NCI-H345 treated with DMSO at 0.1 percent for 48 hours (cell line): Measurements from ENCODE around the gene HECA.
"Not testable (repeated sequence)": the region's sequence is repeated elsewhere in the genome, so short reads cannot be mapped to it uniquely, and the experiment has no call there.

Experiments used
- DNase-seq: peaks from one replicate; lab custom pipeline; 2025; ENCODE audit not compliant: unreplicated experiment; lab: John Stamatoyannopoulos, UW

HECA gene, protein sequence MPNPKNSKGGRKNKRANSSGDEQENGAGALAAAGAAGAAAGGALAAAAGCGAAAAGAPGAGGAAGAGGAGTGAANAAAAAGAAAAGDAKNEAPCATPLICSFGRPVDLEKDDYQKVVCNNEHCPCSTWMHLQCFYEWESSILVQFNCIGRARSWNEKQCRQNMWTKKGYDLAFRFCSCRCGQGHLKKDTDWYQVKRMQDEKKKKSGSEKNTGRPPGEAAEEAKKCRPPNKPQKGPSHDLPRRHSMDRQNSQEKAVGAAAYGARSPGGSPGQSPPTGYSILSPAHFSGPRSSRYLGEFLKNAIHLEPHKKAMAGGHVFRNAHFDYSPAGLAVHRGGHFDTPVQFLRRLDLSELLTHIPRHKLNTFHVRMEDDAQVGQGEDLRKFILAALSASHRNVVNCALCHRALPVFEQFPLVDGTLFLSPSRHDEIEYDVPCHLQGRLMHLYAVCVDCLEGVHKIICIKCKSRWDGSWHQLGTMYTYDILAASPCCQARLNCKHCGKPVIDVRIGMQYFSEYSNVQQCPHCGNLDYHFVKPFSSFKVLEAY

DNA sequence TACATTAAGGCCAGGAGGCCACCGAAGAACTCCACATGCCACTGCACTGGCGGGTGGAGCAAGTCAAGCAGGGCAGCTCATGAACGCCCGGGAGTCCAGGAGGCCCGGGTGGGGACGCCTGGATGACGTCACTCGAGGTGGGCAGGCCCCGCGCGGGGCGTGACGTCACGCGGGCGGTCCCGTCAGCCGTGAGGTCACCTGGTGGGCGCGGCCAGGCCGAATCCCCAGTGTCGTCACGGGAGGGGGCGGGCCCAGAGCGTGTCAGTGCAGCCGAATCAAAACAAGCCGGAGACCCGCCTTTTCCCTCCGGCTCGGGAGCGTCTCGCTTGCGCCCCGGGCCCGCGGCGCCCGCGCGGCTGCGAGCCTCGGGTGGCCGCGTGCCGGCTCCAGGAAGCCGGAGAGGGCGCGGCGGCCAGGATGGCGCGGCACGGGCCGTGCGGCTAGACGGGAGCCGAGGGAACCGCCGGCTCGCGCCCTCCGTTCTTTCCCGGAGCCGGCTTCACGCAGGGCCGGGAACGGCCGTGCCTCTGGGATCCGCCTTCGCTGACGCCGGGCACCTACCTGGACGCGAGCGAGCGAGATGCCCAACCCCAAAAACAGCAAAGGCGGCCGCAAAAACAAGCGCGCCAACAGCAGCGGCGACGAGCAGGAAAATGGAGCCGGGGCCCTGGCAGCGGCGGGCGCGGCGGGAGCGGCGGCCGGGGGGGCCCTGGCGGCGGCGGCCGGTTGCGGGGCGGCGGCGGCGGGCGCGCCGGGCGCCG is at the start of gene HECA:
Gene HECA (plus strand): TSS at position 264 of the 761 bp plus-strand sequence. CDS start 317 bp downstream, at position 581.
- DNase-seq: peak; percentile 86

DNA sequence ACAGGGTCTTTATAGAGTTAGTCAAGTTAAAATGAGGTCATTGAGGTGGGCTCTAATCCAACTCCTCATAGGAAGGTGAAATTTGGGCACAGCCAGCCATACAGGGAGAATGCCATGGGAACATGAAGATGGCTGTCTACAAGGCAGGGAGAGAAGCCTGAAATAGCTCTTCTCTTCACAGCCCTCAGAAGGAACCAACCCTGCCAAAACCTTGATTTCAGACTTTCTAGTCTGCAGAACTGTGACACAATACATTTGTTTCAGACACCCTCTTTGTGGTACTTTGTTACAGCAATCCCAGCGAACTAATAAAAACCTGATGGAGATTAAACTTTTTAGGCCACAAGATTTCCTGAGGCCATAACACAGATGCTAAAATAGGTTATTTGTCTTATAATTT is 43.1 kb upstream of the HECA start:
- DNase-seq: no peak

DNA sequence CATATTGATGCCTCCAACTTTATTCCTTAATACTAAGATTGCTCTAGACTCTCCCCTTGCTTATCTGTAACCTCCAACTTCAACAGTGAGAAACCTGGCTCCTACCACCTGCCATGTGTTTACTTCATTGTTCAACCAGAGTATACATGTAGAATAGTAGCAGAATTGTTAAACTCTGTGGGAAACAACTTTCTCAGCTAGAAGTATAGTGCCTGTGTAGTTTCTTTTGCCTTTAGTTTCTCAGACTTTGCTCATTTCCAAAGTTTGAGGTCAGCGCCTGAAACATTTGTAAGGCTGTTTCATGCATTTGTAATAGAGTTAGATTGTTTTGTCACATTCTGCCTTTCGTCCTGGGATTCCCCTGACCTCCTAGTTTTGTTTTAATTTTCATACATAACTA is 34.9 kb upstream of the HECA start:
- no peak for DNase-seq

DNA sequence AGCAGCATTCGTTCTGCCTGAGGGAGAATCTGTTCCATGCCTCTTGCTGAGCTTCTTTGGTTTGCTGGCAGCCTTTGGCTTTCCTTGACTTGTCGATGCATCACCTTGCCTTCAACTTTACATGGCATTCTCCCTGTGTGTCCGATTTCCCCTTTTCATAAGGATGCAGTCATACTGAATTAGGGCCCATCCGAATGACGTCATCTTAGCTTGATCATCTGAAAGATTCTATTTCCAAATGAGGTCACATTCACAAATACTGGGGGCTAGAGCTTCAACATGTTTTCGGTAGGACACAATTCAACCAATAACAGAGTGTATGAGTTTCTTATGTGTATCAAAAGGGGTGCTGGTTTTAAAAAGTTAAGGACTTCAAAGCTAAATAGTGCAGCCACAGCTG is 27.8 kb upstream of the HECA start:
- DNase-seq: no peak

DNA sequence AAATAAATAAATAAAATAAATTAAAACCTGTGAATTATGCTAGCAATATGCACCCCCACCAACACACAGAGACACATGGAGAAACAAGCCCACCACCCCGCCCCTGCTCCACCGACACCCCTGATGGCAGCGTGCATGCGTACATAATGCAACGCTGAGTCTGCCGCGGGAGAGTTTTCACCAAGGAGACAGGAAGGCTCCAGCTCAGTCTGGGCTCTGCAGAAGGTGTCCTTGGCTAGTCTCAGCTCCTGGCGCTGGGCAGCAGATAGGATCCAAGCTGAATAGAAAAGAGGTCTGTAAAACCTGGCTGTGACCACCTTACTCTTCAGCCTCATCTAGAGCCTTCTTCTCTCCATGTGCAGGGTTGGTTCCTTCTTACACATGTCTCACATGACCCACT is 26.5 kb upstream of the HECA start:
- no peak for DNase-seq

DNA sequence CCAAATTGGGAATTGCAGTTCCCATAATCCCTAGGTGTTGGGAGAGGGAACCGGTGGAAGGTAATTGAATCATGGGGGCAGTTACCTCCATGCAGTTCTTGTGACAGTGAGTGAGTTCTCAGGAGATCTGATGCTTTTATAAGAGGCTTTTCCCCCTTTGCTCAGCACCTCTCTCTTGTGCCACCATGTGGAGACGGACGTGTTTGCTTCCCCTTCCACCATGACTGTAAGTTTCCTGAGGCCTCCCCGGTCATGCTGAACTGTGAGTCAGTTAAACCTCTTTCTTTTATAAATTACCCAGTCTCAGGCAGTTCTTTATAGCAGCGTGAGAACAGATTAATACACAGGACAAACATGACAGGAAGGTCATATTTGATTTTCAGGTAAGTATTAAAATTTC is 25.3 kb upstream of the HECA start:
- DNase-seq: no peak

DNA sequence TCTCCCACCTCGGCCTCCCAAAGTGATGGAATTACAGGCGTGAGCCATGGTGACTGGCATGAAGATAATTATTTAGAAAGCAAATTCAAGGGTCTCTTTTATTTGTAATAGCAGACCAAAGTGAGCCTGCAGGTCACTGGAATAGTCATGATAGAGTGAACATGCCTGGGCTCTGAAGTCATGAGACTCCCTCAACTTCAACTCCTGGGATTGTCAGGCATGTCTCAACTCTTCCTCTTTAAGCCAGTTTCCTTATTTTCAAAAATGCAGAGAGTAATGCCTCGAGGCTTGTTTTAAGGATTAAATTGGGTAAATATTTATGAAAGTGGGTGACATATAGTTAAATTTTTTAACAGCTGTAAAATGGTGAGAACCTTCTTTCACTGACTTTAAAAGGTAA is 22.7 kb upstream of the HECA start:
- DNase-seq: no peak

DNA sequence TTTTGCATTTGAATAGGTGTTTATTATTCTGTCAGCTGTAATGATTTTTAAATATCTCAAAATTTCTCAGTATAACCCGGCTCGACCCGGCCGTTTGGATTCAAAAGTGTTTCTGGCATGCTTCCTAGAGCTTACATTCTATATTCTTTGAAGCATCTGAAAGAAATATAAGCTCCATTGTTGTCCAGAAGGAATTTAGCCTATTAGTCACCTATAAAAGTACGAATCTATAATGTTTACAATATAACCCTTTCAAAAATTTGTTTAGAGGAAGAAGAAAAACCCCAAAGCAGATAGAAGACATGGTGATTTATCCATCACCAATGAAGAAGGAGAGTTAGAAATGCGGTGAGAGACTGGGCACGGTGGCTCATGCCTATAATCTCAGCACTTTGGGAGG is 22.3 kb upstream of the HECA start:
- DNase-seq: no peak

DNA sequence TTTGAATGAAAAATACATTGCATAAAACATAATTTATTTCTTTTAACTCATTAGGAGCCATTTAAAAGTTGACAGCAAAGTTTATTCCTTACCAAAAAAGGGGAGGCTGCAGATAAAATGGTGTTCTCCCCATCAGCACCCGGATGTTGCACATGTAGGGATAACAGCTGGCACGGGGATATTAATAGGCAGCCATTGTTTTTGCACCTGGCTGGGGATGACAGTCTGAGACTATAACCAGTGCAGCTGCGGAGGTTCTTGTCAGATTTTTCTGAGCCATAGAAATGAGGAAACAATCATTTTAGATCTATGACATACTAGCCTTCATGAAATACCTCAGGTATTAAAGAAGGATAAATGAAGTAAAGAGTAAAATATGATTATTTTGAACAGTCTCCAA is 20.1 kb upstream of the HECA start:
- no peak for DNase-seq

DNA sequence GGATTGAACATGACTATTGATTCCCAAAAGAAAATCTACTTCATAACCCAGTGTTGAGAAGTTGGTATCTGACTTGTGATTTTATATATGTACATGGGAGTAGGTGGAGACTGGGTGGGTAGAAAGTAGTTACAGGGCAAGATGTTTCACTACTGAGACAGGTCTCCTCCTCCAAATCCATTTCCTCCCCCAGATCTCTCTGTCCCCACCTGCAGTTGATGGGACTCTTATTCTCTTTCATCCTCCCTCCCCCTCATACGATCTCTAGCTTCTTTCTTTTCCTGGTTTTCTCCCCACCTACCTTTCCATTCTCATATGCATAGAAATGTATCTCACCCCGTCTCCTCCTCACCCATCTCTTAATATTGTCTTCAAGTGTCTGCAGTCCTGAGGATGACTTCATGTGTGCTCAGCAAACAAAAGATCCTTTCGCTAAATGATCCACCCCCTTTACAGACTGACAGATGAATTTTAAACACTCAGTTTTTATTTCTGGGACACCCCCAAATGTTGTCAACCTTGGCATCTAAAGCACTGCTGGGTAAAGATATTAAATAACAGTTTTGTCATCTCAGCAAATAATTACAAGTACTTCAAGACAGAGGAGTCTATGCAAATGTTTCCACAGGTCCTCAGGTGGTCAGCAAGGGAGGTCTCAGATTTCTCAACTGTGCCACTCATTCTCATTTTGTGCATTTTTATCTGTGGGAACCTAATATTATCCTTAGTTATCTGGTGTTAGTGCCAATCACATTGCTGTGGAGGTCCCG is 18.7 kb upstream of the HECA start:
- DNase-seq: no peak

DNA sequence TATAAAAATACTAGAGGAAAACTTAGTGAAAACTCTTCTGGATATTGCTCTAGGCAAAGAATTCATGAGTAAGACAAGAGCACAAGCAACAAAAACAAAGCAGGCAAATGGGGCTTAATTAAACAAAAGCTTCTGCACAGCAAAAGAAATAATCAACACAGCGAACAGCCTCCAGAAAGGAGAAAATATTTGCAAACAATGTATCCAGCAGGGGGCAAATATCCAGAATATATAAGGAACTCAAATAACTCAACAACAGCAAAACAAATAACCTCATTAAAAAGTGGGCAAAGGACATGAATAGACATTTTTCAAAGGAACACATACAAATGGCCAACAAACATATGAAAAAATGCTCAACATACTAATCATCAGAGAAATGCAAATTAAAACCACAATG is 17.1 kb upstream of the HECA start:
- DNase-seq: no peak

DNA sequence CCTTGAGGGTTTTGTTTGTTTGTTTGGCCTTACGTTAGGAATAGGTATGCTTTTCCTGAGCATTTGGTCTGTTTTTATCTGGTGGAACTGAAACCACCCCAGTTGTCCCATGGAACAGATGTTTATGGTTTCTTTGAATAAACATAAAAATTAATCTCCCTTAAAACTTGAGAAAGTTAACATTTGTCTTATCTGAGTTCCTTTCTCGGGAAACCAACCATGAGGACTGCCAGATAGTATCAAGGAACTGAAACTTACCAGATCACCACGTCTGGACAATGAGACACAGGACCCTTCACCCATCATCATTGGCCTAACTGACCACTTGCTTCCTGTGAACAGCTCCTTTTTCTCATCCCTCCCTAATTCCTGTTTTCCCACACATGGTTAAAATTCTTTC is 15.3 kb upstream of the HECA start:
- no peak for DNase-seq

DNA sequence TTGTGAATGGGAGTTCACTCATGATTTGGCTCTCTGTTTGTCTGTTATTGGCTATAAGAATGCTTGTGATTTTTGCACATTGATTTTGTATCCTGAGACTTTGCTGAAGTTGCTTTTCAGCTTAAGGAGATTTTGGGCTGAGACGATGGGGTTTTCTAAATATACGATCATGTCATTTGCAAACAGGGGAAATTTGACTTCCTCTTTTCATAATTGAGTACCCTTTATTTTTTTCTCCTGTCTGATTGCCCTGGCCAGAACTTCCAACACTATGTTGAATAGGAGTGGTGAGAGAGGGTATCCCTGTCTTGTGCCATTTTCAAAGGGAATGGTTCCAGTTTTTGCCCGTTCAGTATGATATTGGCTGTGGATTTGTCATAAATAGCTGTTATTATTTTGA is 12.1 kb upstream of the HECA start:
- DNase-seq: not testable (repeated sequence)

DNA sequence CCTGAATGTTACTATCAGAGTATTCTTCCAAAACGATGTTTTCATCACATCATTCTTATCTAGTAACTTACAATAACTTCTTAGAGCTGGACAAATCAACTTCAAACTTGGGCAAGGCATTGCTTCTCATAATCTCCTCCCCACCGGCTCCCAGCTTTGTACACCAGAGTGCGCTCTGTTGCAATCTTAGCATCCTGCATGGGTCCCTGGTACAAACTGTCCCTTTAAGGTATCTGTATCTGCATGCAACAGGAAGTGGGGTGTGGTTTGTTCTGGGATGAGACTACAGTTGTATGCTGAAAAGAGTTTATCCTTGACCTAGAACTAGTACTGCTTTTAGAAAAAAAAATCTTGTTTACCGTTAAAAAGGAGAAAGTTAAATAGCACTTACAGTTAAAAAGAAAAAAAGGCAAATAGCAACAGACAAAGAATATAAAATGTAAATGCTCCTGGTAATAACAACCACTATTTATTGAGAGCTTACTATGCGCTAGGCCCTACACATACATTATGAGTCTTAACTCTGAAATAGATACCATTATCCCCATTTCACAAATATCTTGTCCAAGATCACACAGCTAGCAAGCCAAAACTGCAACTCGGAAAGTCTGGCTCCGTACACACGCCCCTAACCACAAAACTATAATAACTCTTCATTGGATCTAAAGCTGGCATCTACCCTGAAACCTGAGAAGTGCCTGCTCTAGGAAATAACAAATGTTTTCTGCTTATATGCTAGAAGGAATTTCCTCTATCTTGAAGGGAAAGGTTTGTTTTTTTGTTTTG is 9.8 kb upstream of the HECA start:
- no peak for DNase-seq

DNA sequence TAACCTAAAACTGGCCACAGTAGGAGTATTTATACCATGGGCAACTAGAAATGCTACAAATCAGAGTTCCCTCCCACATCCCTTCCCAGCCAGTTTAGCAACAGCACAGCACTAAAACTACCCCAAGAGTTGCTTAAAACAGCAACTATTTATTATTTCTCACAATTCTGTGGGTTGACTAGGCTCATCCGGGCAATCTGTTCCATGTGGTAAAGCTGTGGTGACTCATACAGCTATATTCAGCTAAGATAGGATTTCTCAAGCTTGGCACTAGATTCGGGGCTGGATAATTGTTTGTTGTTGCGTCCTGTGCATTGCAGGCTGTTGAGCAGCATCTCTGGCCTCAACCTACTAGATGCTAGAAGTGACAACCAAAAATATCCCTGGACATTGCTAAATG is 8.6 kb upstream of the HECA start:
- no peak for DNase-seq

DNA sequence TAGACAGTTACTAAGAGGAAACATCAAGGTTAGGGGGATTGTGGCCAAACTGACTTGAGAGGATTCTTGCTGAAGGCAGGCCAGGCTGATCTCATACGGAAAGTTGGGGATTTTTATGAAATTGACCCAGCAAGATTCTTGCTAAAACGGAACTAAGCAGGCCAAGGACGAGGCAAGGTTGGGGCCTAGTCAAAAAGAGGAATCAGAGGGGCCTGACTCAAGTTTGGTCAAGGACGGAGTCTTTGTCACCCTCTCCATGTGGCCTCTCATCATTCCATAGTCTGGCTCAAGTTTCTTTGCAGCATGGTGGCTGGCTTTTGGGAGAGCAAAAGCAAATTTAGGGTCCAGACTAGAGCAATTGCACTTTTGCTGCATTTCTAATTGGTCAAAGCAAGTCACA is 7.9 kb upstream of the HECA start:
- no peak for DNase-seq

DNA sequence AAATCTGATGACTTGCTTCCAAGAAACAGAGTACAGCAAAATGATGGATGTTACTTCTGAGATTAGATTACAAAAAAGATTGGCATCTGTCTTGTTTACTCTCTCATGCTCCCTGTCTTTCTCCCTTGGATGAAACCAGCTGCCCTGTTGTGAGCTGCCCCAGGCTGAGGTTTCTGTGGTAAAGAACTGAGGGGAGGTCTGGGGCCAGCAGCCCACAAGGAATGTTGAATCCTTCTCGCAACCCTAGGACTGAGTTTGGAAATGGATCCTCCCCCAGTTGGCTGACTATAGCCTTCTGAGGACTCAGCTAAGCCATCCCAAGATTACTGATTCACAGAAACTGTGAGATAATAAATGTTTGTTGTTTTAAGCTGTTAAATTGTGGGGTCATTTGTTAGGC is 5.6 kb upstream of the HECA start:
- no peak for DNase-seq

DNA sequence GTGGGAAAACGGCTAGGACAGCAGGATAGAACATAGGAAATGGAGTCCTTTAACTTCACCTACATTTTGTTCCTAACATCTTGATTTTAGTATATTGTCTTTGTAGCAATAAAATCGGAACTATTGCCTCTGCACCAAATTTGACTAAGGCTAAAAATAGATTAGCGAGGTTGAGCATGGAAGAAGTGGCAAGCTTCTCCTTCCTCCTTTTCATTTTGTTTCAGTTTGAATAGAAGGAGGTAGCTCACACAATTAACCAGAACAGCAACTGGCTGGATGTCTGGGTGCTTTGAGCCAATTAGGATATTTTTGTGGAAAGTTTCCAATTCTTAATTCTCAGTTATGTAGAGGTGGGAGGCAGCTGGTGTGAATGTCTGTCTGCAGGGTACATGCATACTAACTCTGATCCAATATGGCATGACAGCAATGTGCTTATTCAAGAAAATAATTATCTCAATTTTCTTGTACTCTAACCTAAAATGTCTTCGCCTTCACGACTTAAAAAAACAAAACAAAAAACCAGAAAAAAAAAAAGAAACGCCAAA is 3.1 kb upstream of the HECA start:
- no peak for DNase-seq

DNA sequence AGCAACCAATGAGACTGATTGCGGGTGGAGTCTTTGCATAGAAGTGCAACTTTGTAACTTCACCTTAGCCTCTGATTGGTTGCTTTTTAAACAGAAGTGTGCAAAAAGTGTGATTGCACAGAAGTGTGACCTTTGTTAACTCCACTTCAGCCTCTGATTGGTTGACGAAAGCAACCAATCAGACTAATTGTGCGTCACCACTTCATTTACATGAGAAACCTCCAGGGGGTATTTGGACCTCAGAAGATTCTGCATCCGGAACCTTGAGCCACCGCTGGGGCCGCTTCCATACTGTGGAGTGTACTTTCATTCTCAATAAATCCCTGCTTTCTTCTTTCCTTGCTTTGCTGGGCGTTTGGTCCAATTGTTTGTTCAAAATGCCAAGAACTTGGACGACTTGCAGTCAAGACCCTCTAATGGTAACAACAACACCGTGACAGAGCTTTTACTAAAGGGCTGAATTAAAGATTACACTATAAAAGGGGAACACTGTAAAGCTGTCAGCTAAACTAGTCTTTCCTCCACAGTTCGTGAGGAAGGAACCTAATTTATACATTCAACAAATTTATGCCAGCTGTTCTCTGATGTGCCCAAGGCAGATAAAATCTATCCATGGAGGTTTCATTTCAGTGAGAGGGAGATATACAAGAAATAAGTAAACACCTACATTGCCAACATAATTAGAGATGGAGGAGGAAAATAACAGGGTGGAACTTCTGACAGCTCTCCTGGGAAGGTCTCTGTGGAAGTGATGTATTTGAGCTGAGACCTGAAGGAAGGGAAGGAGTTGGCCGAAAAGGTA is 1.4 kb upstream of the HECA start:
- DNase-seq: no peak

DNA sequence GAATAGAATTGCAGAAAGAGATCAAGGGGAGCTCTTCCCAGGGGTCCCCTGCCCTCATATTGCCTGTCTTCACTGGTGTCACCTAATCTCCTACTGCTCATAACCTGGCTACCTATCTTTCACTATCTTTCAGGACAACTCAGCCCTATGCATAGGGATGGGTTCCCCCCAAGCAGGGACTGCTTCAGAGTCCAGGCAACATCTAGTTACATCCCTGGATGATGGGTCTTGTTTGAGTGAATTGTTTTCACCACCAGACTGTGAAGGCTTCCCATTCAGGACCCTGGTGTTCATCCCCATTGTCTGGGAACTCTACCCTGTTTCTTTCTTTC is 850 bp upstream of the HECA start:
- no peak for DNase-seq
